ENCODE measurements around the gene FGF10. TPM values are rescaled to one million over a fixed set of nuclear protein-coding genes. Genes with fewer than 3 reads are reported as not detected.

The FGF10 gene
- total and polyA plus RNA-seq, 2 of the 4 experiments (the other 2 are of a cell fraction): not detected

DNA sequence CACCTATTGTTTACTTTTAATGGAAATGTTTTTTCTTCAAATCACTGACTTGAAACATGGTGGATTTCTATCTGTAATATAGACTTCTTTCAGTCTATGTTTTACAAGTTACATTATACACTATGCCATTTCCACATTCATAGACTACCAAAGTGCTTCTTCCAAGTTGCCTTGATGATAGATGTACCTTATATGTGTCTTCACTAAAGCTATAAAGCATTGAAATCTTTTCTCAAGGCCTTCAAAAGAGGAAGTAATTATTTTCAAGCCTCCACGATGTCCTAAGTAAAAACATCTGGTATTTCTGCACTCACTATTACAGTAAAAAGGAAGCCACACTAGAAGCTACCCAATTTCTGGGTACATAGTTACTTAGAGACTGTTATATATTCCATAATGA, 113.3 kb downstream of the FGF10 start:
- Histone ChIP-seq H2AK9ac (replicated peaks; ENCODE audit: low read depth, low read length, poor library complexity) (no peak overlapping the region), H3K9ac (ENCODE audit: low read depth, low read length) (no peak overlapping the region), H4K8ac (ENCODE audit: low read depth in 2 of 2, low read length in 2 of 2) (no peak overlapping the region), H3K4me1 (ENCODE audit: control insufficient read depth, insufficient read depth, low read length) (no peaks in the 10 kb centered on the region), H2BK120ac (ENCODE audit: low read depth, low read length) (no peak overlapping the region), H3K56ac (ENCODE audit: extremely low read depth, insufficient read depth, low read length) (no peak overlapping the region), H3K4me3 (ENCODE audit: insufficient read depth, low read depth, low read length) (no peak overlapping the region), H2BK5ac (ENCODE audit: low read depth, low read length, poor library complexity, severe bottlenecking) (no peak overlapping the region), H2BK15ac (ENCODE audit: low read depth, low read length) (no peak overlapping the region), H3K9me1 (ENCODE audit: insufficient read depth, low read length) (no peaks in the 10 kb centered on the region), H3K27me3 (ENCODE audit: control insufficient read depth, insufficient read depth, low read length) (no peaks in the 10 kb centered on the region), H3K18ac (ENCODE audit: low read depth, low read length) (no peak overlapping the region), H3K4me2 (ENCODE audit: low read depth, low read length) (no peak overlapping the region), H2BK20ac (ENCODE audit: low read depth, low read length) (no peak overlapping the region), H3K4ac (ENCODE audit: low read depth, low read length) (no peak overlapping the region), H2AFZ (replicated peaks; ENCODE audit: low read length, poor library complexity) (no peak overlapping the region), H3K9me3 (ENCODE audit: control insufficient read depth, insufficient read depth, low read length) (no peaks in the 10 kb centered on the region), H3K23ac (ENCODE audit: low read depth, low read length) (no peak overlapping the region), H3K79me1 (ENCODE audit: low read depth in 1 of 2, low read length in 2 of 2) (no peaks in the 10 kb centered on the region), H2AK5ac (ENCODE audit: low read depth, low read length) (no peak overlapping the region), H4K20me1 (ENCODE audit: insufficient read depth, low read length) (no peaks in the 10 kb centered on the region), H4K91ac (ENCODE audit: insufficient read depth, low read depth, low read length) (no peak overlapping the region), H4K5ac (ENCODE audit: low read depth, low read length) (no peak overlapping the region), H3K14ac (replicated peaks; ENCODE audit: low read depth, low read length) (no peak overlapping the region), H3K27ac (ENCODE audit: insufficient read depth, low read length) (no peak overlapping the region), H3K36me3 (ENCODE audit: control insufficient read depth, insufficient read depth, low read length) (no peaks in the 10 kb centered on the region)
- DNase-seq: no peak
- in situ Hi-C loops (cut with MboI; ENCODE audit: low sequenced_read_pairs) (no loop called here), dilution Hi-C loops (cut with HindIII; ENCODE audit: low sequenced_read_pairs, unreplicated experiment) (no loop called here), intact Hi-C loops (cut with micrococcal nuclease) (no loop called here)
- BruUV-seq (replicated peaks): no TSS peak
- ChIA-PET CTCF (no interaction called here), POLR2A (ENCODE audit: unreplicated experiment) (no interaction called here)
- TF ChIP-seq RFX5 (IDR thresholded peaks at IDR 0.05; ENCODE audit: low read depth, low read length) (no peak), CHD1 (IDR thresholded peaks at IDR 0.05; ENCODE audit: low read depth, low read length) (no peak), BHLHE40 (IDR thresholded peaks at IDR 0.05; ENCODE audit: low read depth, low read length) (no peak), POLR2A (IDR thresholded peaks at IDR 0.05; ENCODE audit: low read depth, low read length) (no peak), RCOR1 (IDR thresholded peaks at IDR 0.05; ENCODE audit: insufficient replicate concordance, low read length) (no peak), SMC3 (IDR thresholded peaks at IDR 0.05; ENCODE audit: low read depth, low read length) (no peak), MAZ (IDR thresholded peaks at IDR 0.05; ENCODE audit: borderline replicate concordance, low read depth, low read length) (no peak), MXI1 (IDR thresholded peaks at IDR 0.05; ENCODE audit: borderline replicate concordance, low read depth, low read length) (no peak), MAFK (IDR thresholded peaks at IDR 0.05; ENCODE audit: low read depth, low read length) (no peak), FOS (IDR thresholded peaks at IDR 0.05; ENCODE audit: low read depth, low read length) (no peak), NFE2L2 (IDR thresholded peaks at IDR 0.05; ENCODE audit: low read depth, low read length) (no peak), ELK1 (IDR thresholded peaks at IDR 0.05; ENCODE audit: borderline replicate concordance, low read depth, low read length) (no peak), RAD21 (IDR thresholded peaks at IDR 0.05; ENCODE audit: low read length) (no peak), CEBPB (IDR thresholded peaks at IDR 0.05; ENCODE audit: low read depth, low read length) (no peak)
- TF ChIP-seq, protein P1, sequence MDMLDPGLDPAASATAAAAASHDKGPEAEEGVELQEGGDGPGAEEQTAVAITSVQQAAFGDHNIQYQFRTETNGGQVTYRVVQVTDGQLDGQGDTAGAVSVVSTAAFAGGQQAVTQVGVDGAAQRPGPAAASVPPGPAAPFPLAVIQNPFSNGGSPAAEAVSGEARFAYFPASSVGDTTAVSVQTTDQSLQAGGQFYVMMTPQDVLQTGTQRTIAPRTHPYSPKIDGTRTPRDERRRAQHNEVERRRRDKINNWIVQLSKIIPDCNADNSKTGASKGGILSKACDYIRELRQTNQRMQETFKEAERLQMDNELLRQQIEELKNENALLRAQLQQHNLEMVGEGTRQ (IDR thresholded peaks at IDR 0.05; ENCODE audit: low read depth, low read length): no peak
- ATAC-seq (ENCODE audit: low read depth): no peak
- no CpG with 5 or more reads among the region's 1 CpG for WGBS, 2 experiments (ENCODE audit: extremely low coverage in 2 of 2, insufficient read length in 1 of 2)
